ENCODE results near the gene CCT7. TPM values are rescaled to one million over a fixed set of nuclear protein-coding genes. Genes with fewer than 3 reads are reported as not detected.

CCT7 gene
- total RNA-seq, 1 donor from 2014 or later = 696 TPM

GRCh38 chr2:73237168-73237567 is 3.1 kb downstream of the CCT7 start:
- peak overlapping the region; percentile 0 for H3K4me3 Mint-ChIP-seq
- H3K9me3 Mint-ChIP-seq = no peaks in the 10 kb centered on the region
- no peak for DNase-seq
- H3K4me1 Mint-ChIP-seq = peaks cover 40% of the 10 kb centered on the region
- intact Hi-C loops (cut with micrococcal nuclease) = no loop called here
- no peaks in the 10 kb centered on the region for H3K27me3 Mint-ChIP-seq
- H3K27ac Mint-ChIP-seq = no peak overlapping the region
- H3K36me3 Mint-ChIP-seq (ENCODE audit: low read depth) = peaks cover 44% of the 10 kb centered on the region

- Mint-ChIP-seq H3K9me3 (no peaks in the 10 kb centered on the region), H3K36me3 (ENCODE audit: low read depth) (peaks cover 50% of the 10 kb centered on the region), H3K4me3 (no peak overlapping the region), H3K4me1 (peaks cover 35% of the 10 kb centered on the region), H3K27ac (no peak overlapping the region), H3K27me3 (no peaks in the 10 kb centered on the region)
- no peak for DNase-seq
- intact Hi-C loops (cut with micrococcal nuclease) = no loop called here
Observed at GRCh38 chr2:73238149-73238548, 4.0 kb downstream of the CCT7 start.

- intact Hi-C loops (cut with micrococcal nuclease) = no loop called here
- peaks cover 55% of the 10 kb centered on the region for H3K36me3 Mint-ChIP-seq (ENCODE audit: low read depth)
- no peak for DNase-seq
- no peaks in the 10 kb centered on the region for H3K27me3 Mint-ChIP-seq
- no peaks in the 10 kb centered on the region for H3K9me3 Mint-ChIP-seq
- H3K27ac Mint-ChIP-seq = no peak overlapping the region
- H3K4me3 Mint-ChIP-seq = no peak overlapping the region
- peaks cover 35% of the 10 kb centered on the region for H3K4me1 Mint-ChIP-seq
Observed at GRCh38 chr2:73238976-73239375, 4.9 kb downstream of the CCT7 start.

- H3K9me3 Mint-ChIP-seq = no peaks in the 10 kb centered on the region
- H3K27me3 Mint-ChIP-seq = no peaks in the 10 kb centered on the region
- H3K27ac Mint-ChIP-seq = no peak overlapping the region
- peaks cover 40% of the 10 kb centered on the region for H3K4me1 Mint-ChIP-seq
- H3K4me3 Mint-ChIP-seq = no peak overlapping the region
- intact Hi-C loops (cut with micrococcal nuclease) = no loop called here
- H3K36me3 Mint-ChIP-seq (ENCODE audit: low read depth) = peaks cover 60% of the 10 kb centered on the region
- no peak for DNase-seq
Observed at GRCh38 chr2:73239776-73240175, 5.7 kb downstream of the CCT7 start.

- H3K9me3 Mint-ChIP-seq = no peaks in the 10 kb centered on the region
- H3K4me3 Mint-ChIP-seq = no peak overlapping the region
- intact Hi-C loops (cut with micrococcal nuclease) = no loop called here
- no peak overlapping the region for H3K27ac Mint-ChIP-seq
- H3K36me3 Mint-ChIP-seq (ENCODE audit: low read depth) = peaks cover 65% of the 10 kb centered on the region
- no peak for DNase-seq
- no peaks in the 10 kb centered on the region for H3K27me3 Mint-ChIP-seq
- peaks cover 14% of the 10 kb centered on the region for H3K4me1 Mint-ChIP-seq
Observed at GRCh38 chr2:73243884-73244570, 9.9 kb downstream of the CCT7 start.

GRCh38 chr2:73244580-73244979 is 10.5 kb downstream of the CCT7 start:
- Mint-ChIP-seq H3K4me1 (peaks cover 9% of the 10 kb centered on the region), H3K9me3 (no peaks in the 10 kb centered on the region), H3K36me3 (ENCODE audit: low read depth) (peaks cover 65% of the 10 kb centered on the region), H3K27me3 (no peaks in the 10 kb centered on the region), H3K4me3 (no peak overlapping the region), H3K27ac (no peak overlapping the region)
- DNase-seq = no peak
- intact Hi-C loops (cut with micrococcal nuclease) = no loop called here

- peaks cover 7% of the 10 kb centered on the region for H3K4me1 Mint-ChIP-seq
- H3K27me3 Mint-ChIP-seq = no peaks in the 10 kb centered on the region
- no peaks in the 10 kb centered on the region for H3K9me3 Mint-ChIP-seq
- H3K4me3 Mint-ChIP-seq = no peak overlapping the region
- no peak overlapping the region for H3K27ac Mint-ChIP-seq
- intact Hi-C loops (cut with micrococcal nuclease) = no loop called here
- peaks cover 69% of the 10 kb centered on the region for H3K36me3 Mint-ChIP-seq (ENCODE audit: low read depth)
- DNase-seq = no peak
Observed at GRCh38 chr2:73246850-73247249, 12.7 kb downstream of the CCT7 start.

- H3K4me1 Mint-ChIP-seq = peaks cover 2% of the 10 kb centered on the region
- DNase-seq = no peak
- intact Hi-C loops (cut with micrococcal nuclease) = no loop called here
- H3K4me3 Mint-ChIP-seq = no peak overlapping the region
- no peaks in the 10 kb centered on the region for H3K27me3 Mint-ChIP-seq
- no peaks in the 10 kb centered on the region for H3K9me3 Mint-ChIP-seq
- no peak overlapping the region for H3K27ac Mint-ChIP-seq
- peaks cover 73% of the 10 kb centered on the region for H3K36me3 Mint-ChIP-seq (ENCODE audit: low read depth)
Observed at GRCh38 chr2:73249636-73250035, 15.5 kb downstream of the CCT7 start.

GRCh38 chr2:73250872-73251846 is 17.1 kb downstream of the CCT7 start:
- no peak overlapping the region for H3K4me3 Mint-ChIP-seq
- peaks cover 2% of the 10 kb centered on the region for H3K4me1 Mint-ChIP-seq
- DNase-seq = no peak
- peak overlapping the region; percentile 54 for H3K27ac Mint-ChIP-seq
- intact Hi-C loops (cut with micrococcal nuclease) = no loop called here
- peaks cover 64% of the 10 kb centered on the region for H3K36me3 Mint-ChIP-seq (ENCODE audit: low read depth)
- no peaks in the 10 kb centered on the region for H3K9me3 Mint-ChIP-seq
- no peaks in the 10 kb centered on the region for H3K27me3 Mint-ChIP-seq

- Mint-ChIP-seq H3K4me3 (no peak overlapping the region), H3K9me3 (no peaks in the 10 kb centered on the region), H3K27me3 (no peaks in the 10 kb centered on the region), H3K27ac (no peak overlapping the region), H3K4me1 (no peaks in the 10 kb centered on the region), H3K36me3 (ENCODE audit: low read depth) (peaks cover 52% of the 10 kb centered on the region)
- intact Hi-C loops (cut with micrococcal nuclease) = no loop called here
- no peak for DNase-seq
Observed at GRCh38 chr2:73252238-73253027, 18.3 kb downstream of the CCT7 start.

GRCh38 chr2:73253400-73253799 is 19.3 kb downstream of the CCT7 start:
- H3K27ac Mint-ChIP-seq = no peak overlapping the region
- intact Hi-C loops (cut with micrococcal nuclease) = no loop called here
- H3K4me1 Mint-ChIP-seq = no peaks in the 10 kb centered on the region
- no peaks in the 10 kb centered on the region for H3K27me3 Mint-ChIP-seq
- DNase-seq = no peak
- no peaks in the 10 kb centered on the region for H3K9me3 Mint-ChIP-seq
- H3K36me3 Mint-ChIP-seq (ENCODE audit: low read depth) = peaks cover 49% of the 10 kb centered on the region
- H3K4me3 Mint-ChIP-seq = no peak overlapping the region

- intact Hi-C loops (cut with micrococcal nuclease) = no loop called here
- Mint-ChIP-seq H3K9me3 (no peaks in the 10 kb centered on the region), H3K27me3 (no peaks in the 10 kb centered on the region), H3K4me3 (no peak overlapping the region), H3K4me1 (no peaks in the 10 kb centered on the region), H3K27ac (no peak overlapping the region), H3K36me3 (ENCODE audit: low read depth) (peaks cover 46% of the 10 kb centered on the region)
- no peak for DNase-seq
Observed at GRCh38 chr2:73253901-73254300, 19.8 kb downstream of the CCT7 start.

- H3K36me3 Mint-ChIP-seq (ENCODE audit: low read depth) = peaks cover 46% of the 10 kb centered on the region
- H3K27ac Mint-ChIP-seq = no peak overlapping the region
- no peaks in the 10 kb centered on the region for H3K27me3 Mint-ChIP-seq
- intact Hi-C loops (cut with micrococcal nuclease) = no loop called here
- H3K4me3 Mint-ChIP-seq = no peak overlapping the region
- DNase-seq = no peak
- no peaks in the 10 kb centered on the region for H3K9me3 Mint-ChIP-seq
- no peaks in the 10 kb centered on the region for H3K4me1 Mint-ChIP-seq
Observed at GRCh38 chr2:73254343-73255006, 20.4 kb downstream of the CCT7 start.
